NCI-H345 (cell line): ENCODE data around the gene TMEM179B.
"Not testable (repeated sequence)": the region's sequence is repeated elsewhere in the genome, so short reads cannot be mapped to it uniquely, and the experiment has no call there.

Experiments
- DNase-seq: peaks from one replicate; lab custom pipeline; 2025; lab: John Stamatoyannopoulos, UW

Gene TMEM179B

DNA sequence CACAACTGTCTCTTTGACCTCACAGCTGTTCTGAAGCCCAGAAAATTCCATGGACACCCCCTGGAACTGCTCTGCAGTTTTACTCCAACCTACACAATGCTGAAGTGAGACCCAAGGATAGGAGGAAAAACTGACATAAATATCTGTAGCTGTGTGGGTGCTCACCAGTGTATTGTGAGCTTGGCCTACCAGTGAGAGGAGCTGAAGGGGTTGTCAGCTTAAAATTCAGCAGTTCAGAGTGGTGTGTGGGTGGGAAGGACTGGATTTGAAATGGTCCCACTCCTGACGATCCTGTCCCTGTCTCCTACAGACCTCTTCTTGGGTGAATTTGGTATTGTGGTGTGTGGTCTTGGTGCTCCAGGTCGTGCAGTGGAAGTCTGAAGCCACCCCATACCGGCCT lies 2.4 kb downstream of the TMEM179B start:
- no peak for DNase-seq

DNA sequence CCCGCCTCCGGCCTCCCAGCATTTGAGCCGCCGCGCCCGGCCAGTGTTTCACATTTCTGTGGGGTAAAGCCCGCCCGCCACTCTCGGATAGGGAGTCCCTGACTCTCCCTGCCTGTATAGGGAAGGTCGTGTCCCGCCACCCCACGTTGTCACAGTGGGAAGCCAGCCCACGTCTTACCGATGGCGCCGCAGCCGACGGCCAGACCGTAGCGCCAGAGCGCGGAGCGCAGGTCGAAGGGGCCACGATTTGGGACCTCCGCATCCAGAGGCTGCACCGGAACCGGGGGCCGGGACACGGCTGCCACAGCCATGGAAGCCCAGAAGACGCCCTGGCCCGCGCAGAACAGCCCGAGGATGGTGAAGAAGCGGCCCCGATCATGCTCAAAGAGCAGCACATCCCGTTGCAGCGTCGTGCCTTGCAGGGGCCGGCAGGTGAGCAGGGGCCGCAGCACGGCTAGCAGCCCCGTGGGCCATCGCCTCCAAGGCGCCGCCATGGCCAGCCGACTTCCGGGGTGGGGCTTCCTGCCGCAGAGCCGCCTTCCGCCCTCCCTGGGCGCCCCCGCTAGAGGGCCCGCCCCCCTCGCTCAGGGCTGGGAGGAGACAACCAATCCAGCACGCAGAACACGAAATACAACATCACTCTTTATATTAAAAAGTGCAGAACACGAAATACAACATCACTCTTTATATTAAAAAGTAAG lies 4.4 kb downstream of the TMEM179B start, which contains the start of gene TMEM223:
TMEM223 (minus strand) TSS at position 506 of the 701 bp plus-strand sequence; CDS start at position 494, 12 bp downstream.
- peak; percentile 89 for DNase-seq

DNA sequence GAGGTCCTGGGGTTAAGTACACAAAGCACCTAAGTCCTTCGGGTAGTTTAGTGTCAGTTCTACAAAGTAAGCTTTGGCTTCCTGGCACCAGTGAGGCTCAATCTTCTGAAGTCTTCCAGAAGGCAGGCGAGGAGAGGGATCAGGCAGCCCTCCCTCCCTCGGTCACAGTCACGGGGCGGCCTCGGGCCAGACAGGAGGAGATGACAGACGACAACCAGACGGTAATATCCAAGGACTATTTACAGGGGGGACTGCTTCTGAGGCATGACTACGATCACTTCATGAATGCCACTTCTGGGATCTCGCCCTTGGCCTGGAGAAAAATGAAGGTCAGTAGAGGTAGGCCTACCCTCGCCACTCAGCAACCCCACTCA lies 5.0 kb downstream of the TMEM179B start:
- no peak for DNase-seq

DNA sequence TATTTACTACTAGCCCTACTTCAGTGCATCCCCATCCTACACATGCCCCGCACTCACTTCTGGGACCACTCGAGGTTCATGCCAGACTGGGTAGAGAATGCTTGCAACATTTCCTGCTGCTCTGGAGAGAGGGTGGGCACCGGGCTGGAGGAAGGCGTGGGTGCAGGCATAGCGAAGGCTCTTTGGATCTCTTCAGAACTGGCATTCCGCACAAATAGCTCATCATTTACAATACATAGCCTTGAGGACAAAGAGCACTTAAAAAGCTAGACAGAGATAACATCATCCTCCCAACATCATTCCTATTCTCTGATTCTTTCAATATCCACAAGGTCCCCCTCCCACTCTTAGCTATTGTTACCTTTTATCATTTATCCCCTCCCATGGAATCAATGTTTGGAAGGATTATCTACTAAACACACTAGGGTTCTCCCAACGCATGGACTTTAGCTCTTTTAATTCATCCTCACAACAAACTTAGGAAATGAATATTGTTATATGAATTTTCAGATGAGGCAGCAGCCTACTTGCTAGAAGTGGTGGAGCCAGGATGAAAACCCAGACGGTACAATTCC lies 7.1 kb downstream of the TMEM179B start:
- no peak for DNase-seq

DNA sequence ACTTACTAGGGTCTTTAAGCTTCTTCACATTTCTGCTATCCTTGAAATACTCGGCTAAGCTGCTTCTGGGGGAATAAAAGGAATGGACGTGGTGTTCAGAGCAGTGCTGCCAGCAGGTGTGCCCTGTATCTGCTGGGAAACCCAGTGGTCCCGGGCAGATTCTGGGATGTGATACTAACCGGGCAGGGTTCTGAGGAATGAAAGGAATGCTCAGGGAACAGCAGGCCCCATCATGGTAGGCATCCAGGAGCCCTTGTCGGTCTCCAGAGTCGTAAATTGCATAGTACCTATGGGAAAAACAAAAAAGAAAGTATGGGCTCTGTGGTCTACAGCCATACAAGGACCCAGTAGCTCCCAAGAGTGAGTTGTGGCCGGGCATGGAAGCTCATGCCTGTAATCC lies 9.1 kb downstream of the TMEM179B start:
- no peak for DNase-seq

DNA sequence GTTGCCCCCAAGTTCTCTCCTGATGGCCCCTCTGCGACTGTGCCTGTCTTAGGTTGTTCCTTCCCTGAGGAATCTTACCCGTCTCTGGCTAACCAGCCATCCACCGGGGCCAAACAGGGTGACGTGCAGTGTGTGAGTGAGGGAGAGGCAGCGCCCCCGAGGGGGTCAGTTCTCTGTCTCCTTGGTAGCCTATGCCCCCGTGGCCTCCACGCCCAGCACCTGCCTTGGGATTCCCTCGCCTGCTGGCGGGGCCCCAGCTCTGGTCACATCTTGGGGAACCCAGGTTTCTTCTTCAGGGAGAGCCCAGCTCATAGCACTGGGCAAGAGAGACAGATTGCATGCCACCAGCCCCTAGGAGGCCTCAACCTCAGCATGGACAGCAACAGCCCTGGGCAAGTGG lies 12.3 kb downstream of the TMEM179B start:
- no peak for DNase-seq

DNA sequence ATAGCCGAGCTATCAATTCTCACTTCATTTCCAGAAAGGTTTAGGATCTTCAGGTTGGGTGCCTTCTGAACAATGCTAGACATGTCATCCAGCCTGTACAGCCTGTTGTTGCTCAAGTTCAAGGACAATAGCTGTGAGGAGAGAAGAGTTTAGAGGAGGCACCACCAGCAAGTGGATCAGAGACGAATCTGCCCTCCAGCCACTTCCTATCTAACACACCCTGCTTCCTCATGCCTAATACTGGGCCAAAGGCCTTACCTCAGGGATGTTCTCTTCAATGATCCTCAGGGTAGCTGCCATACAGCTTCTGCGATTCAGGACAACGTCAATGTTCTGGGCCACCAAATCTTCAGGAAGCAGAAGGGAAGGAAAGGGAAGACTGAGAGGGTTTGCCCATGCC lies 13.9 kb downstream of the TMEM179B start:
- DNase-seq: no peak

DNA sequence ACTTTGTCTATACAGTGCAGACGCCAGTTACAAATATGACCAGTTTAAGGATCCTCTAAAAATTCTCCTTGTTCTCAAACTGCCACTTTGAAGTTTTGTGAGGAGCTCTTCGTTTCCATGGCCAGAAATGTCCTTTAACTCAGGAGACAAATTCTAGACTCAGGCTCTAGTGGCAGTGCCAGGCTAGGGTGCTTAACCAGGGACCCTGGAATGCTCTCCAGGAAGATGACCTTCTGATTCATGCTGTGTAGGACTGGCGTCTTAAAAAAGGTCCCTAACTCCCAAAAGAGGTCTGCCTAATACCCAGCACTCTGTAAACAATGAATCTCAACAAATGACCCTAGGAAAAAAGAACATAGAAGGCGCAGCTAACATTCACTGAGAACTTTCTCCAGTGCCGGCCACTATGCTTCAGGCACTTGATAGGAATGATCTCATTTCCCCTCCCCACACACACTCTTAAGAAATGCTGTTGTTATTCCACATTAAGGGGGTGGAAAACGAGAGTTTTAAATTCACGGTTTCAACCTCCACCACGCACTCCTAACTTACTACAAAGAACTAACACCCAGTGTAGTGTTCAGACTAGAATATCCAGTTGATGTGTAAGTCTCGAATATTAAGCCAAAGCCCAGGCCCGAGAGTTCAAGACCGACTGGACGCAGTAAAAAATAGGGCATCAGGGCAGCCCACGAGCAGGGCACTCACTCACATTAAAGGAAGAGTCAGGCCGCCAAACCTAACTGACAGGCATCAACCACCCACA lies 17.3 kb downstream of the TMEM179B start:
- no peak for DNase-seq

DNA sequence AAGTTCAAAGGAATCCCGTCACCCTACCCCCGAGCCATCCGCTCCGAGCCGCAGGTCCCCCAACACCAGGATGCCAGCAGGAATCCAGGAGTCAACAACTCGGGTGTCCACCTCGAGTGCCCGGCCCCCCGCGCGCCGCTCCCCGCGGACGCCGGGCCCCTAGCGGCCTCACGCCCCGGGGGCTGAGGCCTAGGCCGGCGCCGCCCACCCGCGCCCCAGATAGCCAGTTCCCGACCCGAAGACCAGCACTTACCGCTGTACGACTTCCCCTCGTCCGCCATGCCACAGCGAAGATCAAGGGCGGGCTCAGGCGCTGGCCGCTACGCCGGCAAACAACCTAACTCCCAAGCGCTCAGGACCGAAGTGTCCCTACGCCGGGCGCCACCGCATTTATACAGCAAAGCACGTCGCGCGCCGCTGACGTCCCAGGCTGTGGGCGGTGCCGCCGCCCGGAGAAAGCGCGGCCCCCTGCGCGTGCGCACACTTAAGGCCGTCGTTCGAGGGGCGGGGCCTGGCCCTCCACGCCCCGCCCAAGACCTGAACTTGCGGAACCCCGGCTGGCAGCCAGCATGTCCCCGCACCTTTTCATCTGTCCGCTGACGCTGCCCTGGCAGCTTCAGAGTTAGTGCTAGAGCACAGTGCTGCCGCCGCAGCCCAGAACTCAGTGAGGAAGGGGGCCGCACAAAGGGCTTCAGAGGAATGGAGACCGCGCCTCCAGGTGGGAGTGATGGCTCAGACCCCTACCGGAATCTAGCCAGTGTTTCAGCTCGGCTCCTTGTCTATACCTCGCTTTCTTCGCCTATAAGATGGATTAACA lies 18.1 kb downstream of the TMEM179B start, which contains the start of gene NXF1:
NXF1 (minus strand) TSS at position 365 of the 817 bp plus-strand sequence; CDS start at position 281, 84 bp downstream.
- peak; percentile 95 for DNase-seq

DNA sequence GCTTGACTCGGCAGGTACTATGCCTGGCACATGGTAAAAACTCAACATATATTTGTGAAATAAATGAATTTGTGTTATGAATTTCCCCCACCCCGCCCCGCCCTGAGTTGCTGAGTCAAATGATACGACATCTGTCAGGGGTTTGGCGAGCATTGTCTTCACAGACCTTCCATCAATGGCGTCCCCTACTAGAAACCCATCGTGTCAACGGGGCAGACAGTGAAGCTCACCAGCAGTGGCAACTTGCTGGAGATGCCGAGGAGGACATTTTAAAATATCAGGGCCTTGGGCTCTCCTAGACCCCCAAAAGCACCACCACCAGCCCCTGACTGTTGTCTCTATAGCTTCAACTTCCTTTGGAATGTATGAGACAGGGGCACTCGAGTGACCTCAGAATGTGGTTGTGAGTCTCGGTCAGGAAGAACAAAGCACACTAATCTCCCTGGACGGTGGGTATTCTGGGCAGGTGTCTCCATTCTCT lies 18.8 kb downstream of the TMEM179B start:
- no peak for DNase-seq

DNA sequence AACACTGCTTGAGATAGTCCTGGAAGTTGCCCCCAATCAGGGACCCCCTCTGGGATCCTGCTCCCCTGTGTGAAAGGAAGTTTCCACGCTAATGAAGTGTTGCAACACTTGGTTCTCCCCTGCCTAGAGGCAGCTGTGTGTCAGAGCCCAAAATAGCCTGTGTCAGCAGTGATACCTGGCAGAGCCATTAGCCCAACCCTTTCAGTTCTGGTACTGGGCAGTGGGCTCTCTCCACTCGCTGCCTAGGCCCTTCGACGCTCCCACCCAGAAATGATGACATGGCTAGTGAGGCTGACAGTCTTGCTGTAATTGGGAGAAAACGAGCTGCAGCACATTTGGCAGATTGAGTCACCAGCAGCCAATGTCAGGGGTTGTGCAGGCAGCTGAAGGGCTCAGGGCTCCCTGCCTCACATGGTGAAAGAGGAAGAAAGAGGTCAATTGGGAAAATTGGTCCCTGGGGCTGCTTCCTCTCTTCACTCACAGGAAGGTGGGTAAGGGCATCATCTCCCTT lies 19.5 kb downstream of the TMEM179B start:
- no peak for DNase-seq

DNA sequence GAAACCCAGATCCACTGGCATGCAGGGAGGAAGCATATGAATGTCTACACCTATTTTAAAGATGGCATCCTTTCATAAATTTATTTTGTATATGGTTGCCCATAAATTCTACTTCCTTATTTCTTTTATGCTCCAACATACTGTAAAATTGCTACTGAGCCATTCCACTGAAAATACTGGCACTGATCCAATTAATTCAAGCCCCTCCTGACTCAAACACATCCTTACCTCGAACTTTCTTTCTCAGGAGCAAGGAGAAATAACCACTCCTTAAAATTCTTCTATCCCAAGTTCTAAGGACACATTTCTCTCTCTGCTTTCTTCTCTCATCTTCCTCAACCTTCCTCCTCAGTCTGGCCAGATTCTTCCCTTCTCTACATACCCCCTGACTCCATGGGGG lies 23.5 kb downstream of the TMEM179B start:
- DNase-seq: no peak

DNA sequence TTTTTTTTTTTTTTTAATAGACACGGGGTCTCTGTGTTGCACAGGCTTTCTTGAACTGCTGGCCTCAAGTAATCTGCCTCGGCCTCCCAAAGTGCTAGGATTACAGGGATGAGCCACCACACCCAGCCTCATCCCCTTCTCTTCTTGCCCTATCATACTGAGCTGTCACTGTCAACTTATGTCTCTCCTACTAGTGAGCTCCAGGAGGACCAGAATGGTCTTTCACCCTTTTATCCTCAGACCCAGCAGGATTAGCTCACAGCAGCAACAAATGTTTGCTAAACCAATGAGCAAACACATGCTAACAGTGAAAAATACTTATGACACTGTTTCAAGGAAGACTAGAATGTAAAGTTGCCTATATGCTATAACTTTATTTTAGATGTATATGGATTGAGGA lies 24.5 kb downstream of the TMEM179B start:
- no peak for DNase-seq

DNA sequence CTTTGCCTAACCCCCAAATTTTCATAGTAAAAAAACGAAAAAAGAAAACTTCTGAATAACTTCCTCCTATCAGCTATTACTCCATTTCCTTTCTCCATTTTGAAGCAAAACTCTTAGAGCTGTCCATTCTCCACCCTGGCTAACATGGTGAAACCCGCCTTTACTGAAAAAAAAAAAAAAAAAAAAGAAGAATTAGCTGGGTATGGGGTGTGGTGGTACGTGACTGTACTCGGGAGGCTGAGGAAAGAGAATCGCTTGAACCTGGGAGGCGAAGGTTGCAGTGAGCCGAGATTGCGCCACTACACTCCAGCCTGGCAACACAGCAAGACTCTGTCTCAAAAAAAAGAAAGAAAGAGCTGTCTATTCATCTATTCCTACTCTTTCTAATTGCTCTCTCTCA lies 29.4 kb downstream of the TMEM179B start:
- no peak for DNase-seq

DNA sequence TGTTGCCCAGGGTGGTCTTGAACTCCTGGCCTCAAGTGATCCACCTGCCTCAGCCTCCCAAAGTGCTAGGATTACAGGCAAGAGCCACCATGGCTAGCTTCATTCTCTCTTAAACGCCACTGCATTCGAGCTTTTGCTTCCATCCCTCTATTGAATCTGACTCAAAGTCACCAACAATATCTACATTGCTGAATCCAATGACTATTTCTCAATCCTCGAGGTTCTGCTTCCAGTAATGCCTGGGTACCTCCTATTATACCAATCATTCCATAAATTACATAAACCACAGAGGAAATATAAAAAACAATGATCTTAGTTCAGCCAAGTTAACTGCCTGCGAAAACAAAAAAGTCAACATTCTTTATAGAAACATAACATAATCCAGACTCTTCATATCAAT lies 29.9 kb downstream of the TMEM179B start:
- no peak for DNase-seq

DNA sequence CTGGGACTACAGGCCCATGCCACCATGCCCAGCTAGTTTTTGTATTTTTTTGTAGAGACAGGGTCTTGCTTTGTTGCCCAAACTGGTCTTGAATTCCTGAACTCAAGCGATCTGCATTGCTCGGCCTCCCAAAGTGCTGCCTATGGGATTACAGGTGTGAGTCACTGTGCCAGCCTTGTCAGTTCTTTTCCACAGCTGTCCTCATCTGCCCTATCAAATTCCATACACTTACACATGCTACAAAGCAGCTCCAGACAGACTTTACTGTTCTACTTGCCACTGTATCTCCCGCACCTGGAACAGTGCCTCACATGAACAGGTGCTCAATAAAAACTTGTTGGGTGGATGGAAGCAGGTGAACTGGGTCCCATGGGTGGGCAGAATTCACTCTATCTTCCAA lies 36.5 kb downstream of the TMEM179B start:
- no peak for DNase-seq

DNA sequence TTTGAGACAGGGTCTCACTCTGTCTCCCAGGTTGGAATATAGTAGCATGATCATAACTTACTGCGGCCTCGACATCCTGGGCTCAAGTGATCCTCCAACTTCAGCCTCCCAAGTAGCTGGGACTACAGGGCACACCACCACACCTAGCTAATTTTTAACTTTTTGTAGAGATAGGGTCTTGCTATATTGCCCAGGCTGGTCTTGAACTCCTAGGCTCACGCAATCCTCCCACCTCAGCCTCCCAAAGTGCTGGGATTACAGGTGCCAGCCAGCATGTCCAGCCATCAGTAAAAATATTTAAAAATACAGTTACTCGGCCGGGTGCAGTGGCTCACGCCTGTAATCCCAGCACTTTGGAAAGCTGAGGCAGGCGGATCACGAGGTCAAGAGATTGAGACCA lies 40.9 kb downstream of the TMEM179B start:
- DNase-seq: not testable (repeated sequence)

DNA sequence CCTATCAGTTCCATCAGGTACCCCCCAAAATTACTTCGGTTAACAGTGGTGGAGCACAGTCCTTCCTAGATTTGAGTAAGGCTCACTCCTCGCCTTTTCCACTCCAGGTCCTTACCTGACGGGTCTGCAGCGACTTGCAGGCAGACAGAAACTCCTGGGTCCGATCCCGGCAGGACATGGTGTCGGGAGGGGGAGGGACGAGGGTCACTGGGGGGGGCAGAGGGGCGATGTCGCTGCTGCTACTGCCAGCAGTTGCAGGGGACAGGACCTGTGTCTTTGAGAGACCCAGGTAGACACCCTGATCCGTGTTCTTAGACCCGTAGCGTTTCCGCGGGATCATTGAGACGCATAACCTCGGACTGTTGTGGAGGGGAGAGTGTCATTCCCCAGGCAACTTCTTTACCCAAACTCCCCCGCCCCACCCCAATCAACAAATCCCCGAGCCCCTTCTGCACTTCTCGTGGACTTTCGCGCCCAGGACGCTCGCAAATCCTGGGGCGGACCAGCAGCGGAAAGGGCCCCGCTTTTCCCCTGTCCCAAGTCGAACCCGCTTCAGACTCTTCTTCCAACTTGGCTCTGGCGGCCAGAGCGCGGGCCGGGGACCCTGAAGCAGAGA lies 43.8 kb downstream of the TMEM179B start:
- DNase-seq: no peak

DNA sequence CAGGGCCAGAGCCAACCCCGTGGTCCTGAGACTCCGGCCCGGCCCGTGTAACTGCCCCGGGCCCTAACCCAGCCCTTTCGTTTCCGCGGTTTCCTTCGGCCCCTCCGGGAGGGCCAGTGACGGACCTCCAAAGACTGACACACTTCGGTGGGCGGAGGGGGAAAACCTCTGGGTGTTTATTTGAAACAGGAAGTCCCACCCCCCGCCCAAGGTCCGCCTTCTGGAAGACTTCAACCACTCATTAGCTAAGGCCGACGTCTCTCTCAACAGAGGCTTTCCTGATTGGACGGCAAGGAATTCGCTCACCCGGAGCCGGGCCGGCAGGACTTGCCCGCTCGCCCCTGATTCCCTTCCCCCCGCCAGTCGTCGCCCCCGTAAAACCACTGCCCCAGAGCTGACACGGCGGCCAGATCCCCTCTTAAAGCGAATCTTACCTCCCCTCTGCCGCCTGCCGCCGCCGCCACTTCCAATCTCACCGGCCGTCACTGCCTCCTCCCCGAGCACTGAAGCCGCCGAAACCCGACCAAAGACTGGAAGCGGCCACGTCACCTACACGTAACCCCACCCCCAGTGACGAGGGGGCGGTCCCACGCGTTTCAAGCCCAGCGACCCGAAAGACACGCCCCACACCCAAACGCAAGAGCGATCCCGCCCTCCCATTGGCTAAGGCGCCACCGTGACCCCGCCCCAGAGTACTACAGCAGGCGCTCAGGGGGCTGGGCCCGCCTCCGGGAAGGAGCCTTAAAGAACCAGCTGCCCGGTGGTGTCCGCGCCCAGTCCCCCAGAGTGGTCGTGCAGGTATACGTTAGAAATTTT lies 44.5 kb downstream of the TMEM179B start, which contains the start of gene STX5:
STX5 (minus strand) TSS at position 532 of the 816 bp plus-strand sequence. CDS start 808 bp downstream, outside the sequence.
- DNase-seq: peak; percentile 98
